Liver (tissue), 9 donors: ENCODE data around the gene TAOK2. TPM values are rescaled to one million over a fixed set of nuclear protein-coding genes. Genes with fewer than 3 reads are reported as not detected.

Experiments used
- DNase-seq: peaks from one replicate; pipeline ENCODE4 v3.0.0-alpha.2; 2017; ENCODE audit warnings: low spot score
- H3K27ac ChIP-seq, 2 donors: one replicate each; pipeline ENCODE4 v1.7.0; 2013; ENCODE audit warnings: inconsistent platforms in 2 of 2, low read length in 2 of 2, control low read depth in 1 of 2, low read depth in 1 of 2, mild to moderate bottlenecking in 1 of 2
- H3K27me3 ChIP-seq, 4 donors: one replicate each; pipeline versions ENCODE4 v1.6.1 to v1.7.0; 2013; ENCODE audit warnings: low read length in 3 of 4, inconsistent platforms in 1 of 4, mild to moderate bottlenecking in 1 of 4, moderate library complexity in 1 of 4; ENCODE audit not compliant: control insufficient read depth in 4 of 4, insufficient read depth in 4 of 4
- H3K36me3 ChIP-seq, 4 donors: one replicate each; pipeline versions ENCODE4 v1.6.1 to v1.7.0; 2013; ENCODE audit warnings: low read length in 3 of 4, mild to moderate bottlenecking in 3 of 4, low read depth in 1 of 4, moderate library complexity in 1 of 4; ENCODE audit not compliant: control insufficient read depth in 4 of 4, insufficient read depth in 3 of 4
- H3K4me1 ChIP-seq, 4 donors: one replicate each; pipeline versions ENCODE4 v1.6.1 to v1.7.0; 2013; ENCODE audit warnings: low read length in 3 of 4, mild to moderate bottlenecking in 3 of 4, moderate library complexity in 1 of 4; ENCODE audit not compliant: control insufficient read depth in 4 of 4, insufficient read depth in 4 of 4
- H3K4me3 ChIP-seq, 3 donors: one replicate each; pipeline versions ENCODE4 v1.6.1 to v1.7.0; 2013; ENCODE audit warnings: low read length in 3 of 3, control low read depth in 1 of 3, low read depth in 1 of 3, mild to moderate bottlenecking in 1 of 3
- H3K9ac ChIP-seq, 2 donors: one replicate each; pipeline ENCODE4 v1.7.0; 2013; ENCODE audit warnings: low read length in 2 of 2, mild to moderate bottlenecking in 2 of 2, moderate library complexity in 2 of 2, control low read depth in 1 of 2, low read depth in 1 of 2
- H3K9me3 ChIP-seq, 4 donors: one replicate each; pipeline versions ENCODE4 v1.6.1 to v1.7.0; 2013; ENCODE audit warnings: low read length in 3 of 4; ENCODE audit not compliant: control insufficient read depth in 4 of 4
- CTCF ChIP-seq: fragments of 150-350 bp; IDR thresholded peaks from 2 replicates; pipeline ENCODE4 v1.5.1; 2017; ENCODE audit warnings: improper control_type of control experiment, low read depth, low read length; ENCODE audit not compliant: missing input control
- EGR1 ChIP-seq, 2 donors: IDR thresholded peaks; 2 replicates each; pipeline ENCODE4 v1.6.1; 2016 to 2018; ENCODE audit warnings: antibody characterized with exemption in 2 of 2, low read depth in 2 of 2
- FOXA1 ChIP-seq: IDR thresholded peaks from 2 replicates; pipeline ENCODE4 v1.6.1; 2016; ENCODE audit warnings: antibody characterized with exemption
- HNF4A ChIP-seq, 2 donors: conservative IDR thresholded peaks; 2 replicates each; pipeline ENCODE4 v1.6.1; 2016; ENCODE audit warnings: antibody characterized with exemption in 2 of 2, mild to moderate bottlenecking in 2 of 2
- HNF4G ChIP-seq: IDR thresholded peaks from 2 replicates; pipeline ENCODE4 v1.6.1; 2016; ENCODE audit warnings: antibody characterized with exemption
- JUND ChIP-seq, 2 donors: IDR thresholded peaks; 2 replicates each; pipeline ENCODE4 v1.6.1; 2016; ENCODE audit warnings: antibody characterized with exemption in 2 of 2
- MAX ChIP-seq: IDR thresholded peaks from 2 replicates; pipeline ENCODE4 v1.6.1; 2016; ENCODE audit warnings: antibody characterized with exemption
- NR2F2 ChIP-seq: IDR thresholded peaks from 2 replicates; pipeline ENCODE4 v1.6.1; 2016; ENCODE audit warnings: antibody characterized with exemption
- RAD21 ChIP-seq, 2 donors: IDR thresholded peaks; 2 replicates each; pipeline ENCODE4 v1.6.1; 2016; ENCODE audit warnings: antibody characterized with exemption in 2 of 2, mild to moderate bottlenecking in 2 of 2
- REST ChIP-seq: IDR thresholded peaks from 2 replicates; pipeline ENCODE4 v1.6.1; 2016; ENCODE audit warnings: antibody characterized with exemption, mild to moderate bottlenecking
- RXRA ChIP-seq, 2 donors: IDR thresholded peaks; 2 replicates each; pipeline ENCODE4 v1.6.1; 2017 to 2018; ENCODE audit warnings: antibody characterized with exemption in 2 of 2, mild to moderate bottlenecking in 1 of 2
- SP1 ChIP-seq: IDR thresholded peaks from 2 replicates; pipeline ENCODE4 v1.6.1; 2018; ENCODE audit warnings: antibody characterized with exemption, mild to moderate bottlenecking
- TAF1 ChIP-seq: conservative IDR thresholded peaks from 2 replicates; pipeline ENCODE4 v1.6.1; 2016; ENCODE audit warnings: antibody characterized with exemption, mild to moderate bottlenecking
- YY1 ChIP-seq: IDR thresholded peaks from 2 replicates; pipeline ENCODE4 v1.6.1; 2016; ENCODE audit warnings: antibody characterized with exemption, mild to moderate bottlenecking
- ZBTB33 ChIP-seq: IDR thresholded peaks from 2 replicates; pipeline ENCODE4 v1.6.1; 2016; ENCODE audit warnings: antibody characterized with exemption
- WGBS: extraction: QIAGEN DNeasy Blood & Tissue Kit; methylation state at CpG from one replicate; pipeline ENCODE4 v1.1.7; 2013; 5-methylcytosine and 5-hydroxymethylcytosine counted together
- polyA plus RNA-seq, 2 donors: library from polyadenylated mRNA; stranded (reverse) in 1 of 2; unstranded in 1 of 2; fragments of 200-250 nt in 1 of 2; fragments of >200 nt in 1 of 2; fragmentation: Nextera tagmentation in 1 of 2; extraction: Ambion mirVana in 1 of 2; gene quantifications; one replicate each; pipeline versions ENCODE4 v1.2.1 to v1.2.3, GENCODE V29; 2013 to 2015
- total RNA-seq, 2 donors: library from RNA; depleted of rRNA; stranded (reverse); fragments of >200 nt; gene quantifications; one replicate each; pipeline ENCODE4 v1.2.3, GENCODE V29; 2014
- donor health status: healthy.
- donor health status: healthy.
- donor health status: healthy.
- donor health status: healthy.
- donor health status: healthy.

The TAOK2 gene
- total and polyA plus RNA-seq, 4 donors = 2.2 to 27.9 (median 16.0) TPM

GRCh38 chr16:29982560-29983419 is 9.1 kb downstream of the TAOK2 start:
- Histone ChIP-seq H3K4me1 (no peaks in the 10 kb centered on the region), H3K9me3 (no peaks in the 10 kb centered on the region), H3K9ac (no peak overlapping the region), H3K36me3 (peaks cover 37 to 93% (median 75%) of the 10 kb centered on the region in 4 donors), H3K27me3 (no peaks in the 10 kb centered on the region), H3K4me3 (no peak overlapping the region), H3K27ac (no peak overlapping the region)
- WGBS = 91% methylated on average over 24 of the region's 24 CpGs
- TF ChIP-seq JUND (IDR thresholded peaks at IDR 0.05) (no peak), RAD21 (IDR thresholded peaks at IDR 0.05) (no peak), HNF4A (conservative IDR thresholded peaks at IDR 0.05) (no peak), NR2F2 (no peak), RXRA (IDR thresholded peaks at IDR 0.05) (no peak), EGR1 (IDR thresholded peaks at IDR 0.05; ENCODE audit: low read depth in 2 of 2) (no peak), YY1 (no peak), HNF4G (no peak), REST (no peak), ZBTB33 (no peak), MAX (no peak), FOXA1 (no peak), TAF1 (no peak), SP1 (no peak), CTCF (no peak)
- DNase-seq = no peak
